A549 (cell line): Measurements from ENCODE around the gene IPO5. TPM values are rescaled to one million over a fixed set of nuclear protein-coding genes. Genes with fewer than 3 reads are reported as not detected.

ENCODE experiments used
- ATAC-seq, 2 experiments: fragments of 200-7000 bp in 1 of 2; fragments of >200 bp in 1 of 2; cut with Nextera tagmentation in 1 of 2; cut with Tn5 transposase in 1 of 2; 3 replicates each; pipeline versions ENCODE4 v1.8.0 to v1.9.1; 2018 to 2020; ENCODE audit warnings: mild to moderate bottlenecking in 1 of 2, moderate library complexity in 1 of 2
- CTCF ChIA-PET: fragments of 300-600 bp; sonication (Branson Sonifier 250); formaldehyde crosslinking; extraction: SDS; loops from one replicate; lab custom pipeline; 2021; ENCODE audit warnings: antibody characterized with exemption, inconsistent platforms; lab: Yijun Ruan, JAX
- POLR2A ChIA-PET: fragments of 350-600 bp; formaldehyde crosslinking; extraction: SDS; loops from one replicate; lab custom pipeline; 2021; ENCODE audit warnings: antibody characterized with exemption, inconsistent platforms; lab: Yijun Ruan, JAX
- DNase-seq, 2 experiments: peaks; one replicate each; pipeline versions ENCODE4 v3.0.0 to v3.0.0-alpha.2; 2011 to 2016; ENCODE audit warnings: low read depth in 1 of 2, low spot score in 1 of 2
- FAIRE-seq: peaks from 2 replicates; lab custom pipeline; 2011; peaks lifted over from hg19 to GRCh38; lab: Jason Lieb, UNC
- H3K27ac ChIP-seq, 2 experiments: fragments of >200 bp; sonication (Bioruptor Twin); formaldehyde crosslinking; 3 replicates each; pipeline ENCODE4 v1.5.1; 2016 to 2017
- H3K4me1 ChIP-seq: fragments of >200 bp; sonication (Bioruptor Twin); formaldehyde crosslinking; 3 replicates; pipeline ENCODE4 v1.6.1; 2016
- H3K4me2 ChIP-seq: fragments of >200 bp; sonication (Bioruptor Twin); formaldehyde crosslinking; 3 replicates; pipeline ENCODE4 v1.6.1; 2016
- H3K4me3 ChIP-seq: fragments of >200 bp; sonication (Bioruptor Twin); formaldehyde crosslinking; 3 replicates; pipeline ENCODE4 v1.5.1; 2016
- H3K9me3 ChIP-seq: fragments of >200 bp; sonication (Bioruptor Twin); formaldehyde crosslinking; 3 replicates; pipeline ENCODE4 v1.6.1; 2016
- ATOH8 ChIP-seq: fragments of 250-450 bp; sonication (Bioruptor Pico); IDR thresholded peaks from 2 replicates; pipeline ENCODE4 v1.5.0; 2020; ENCODE audit warnings: low read depth, mild to moderate bottlenecking, moderate library complexity
- CBX2 ChIP-seq: fragments of 200-600 bp; sonication (generic); IDR thresholded peaks from 2 replicates; pipeline ENCODE4 v1.6.1; 2016; ENCODE audit warnings: low read depth, mild to moderate bottlenecking, borderline replicate concordance
- CEBPB ChIP-seq, 2 experiments: fragments of >200 bp in 1 of 2; sonication (Bioruptor Twin) in 1 of 2; formaldehyde crosslinking in 1 of 2; IDR thresholded peaks; 2 replicates each; pipeline ENCODE4 v1.6.1; 2012 to 2016
- CHD2 ChIP-seq: fragments of 150-350 bp; IDR thresholded peaks from 2 replicates; pipeline ENCODE4 v1.6.1; 2014; ENCODE audit warnings: low read length; ENCODE audit not compliant: partially characterized antibody
- CTCF ChIP-seq: fragments of >200 bp; sonication (Bioruptor Twin); formaldehyde crosslinking; IDR thresholded peaks from 3 replicates; pipeline ENCODE4 v1.5.1; 2016
- E2F6 ChIP-seq: IDR thresholded peaks from 2 replicates; pipeline ENCODE4 v1.6.1; 2012; ENCODE audit warnings: low read depth, borderline replicate concordance
- EHMT2 ChIP-seq: fragments of 200-600 bp; sonication (generic); IDR thresholded peaks from 2 replicates; pipeline ENCODE4 v1.6.1; 2016; ENCODE audit warnings: antibody characterized with exemption, low read depth, mild to moderate bottlenecking, moderate library complexity
- ELK1 ChIP-seq: fragments of 150-350 bp; IDR thresholded peaks from 2 replicates; pipeline ENCODE4 v1.6.1; 2014; ENCODE audit warnings: low read depth, mild to moderate bottlenecking, low read length
- ESRRA ChIP-seq: fragments of 150-350 bp; IDR thresholded peaks from 2 replicates; pipeline ENCODE4 v1.6.1; 2014; ENCODE audit warnings: mild to moderate bottlenecking, low read length, borderline replicate concordance
- FOSB ChIP-seq: fragments of 250-450 bp; sonication (Bioruptor Pico); IDR thresholded peaks from 2 replicates; pipeline ENCODE4 v1.5.0; 2020; ENCODE audit warnings: mild to moderate bottlenecking, moderate library complexity
- GATA3 ChIP-seq: IDR thresholded peaks from 2 replicates; pipeline ENCODE4 v1.6.1; 2012; ENCODE audit warnings: borderline replicate concordance
- HES2 ChIP-seq: fragments of >200 bp; sonication (Bioruptor Twin); formaldehyde crosslinking; IDR thresholded peaks from 2 replicates; pipeline ENCODE4 v1.6.1; 2016
- HOXB5 ChIP-seq: fragments of 250-450 bp; sonication (Bioruptor Pico); IDR thresholded peaks from 2 replicates; pipeline ENCODE4 v1.5.0; 2020; ENCODE audit warnings: mild to moderate bottlenecking, moderate library complexity
- JUNB ChIP-seq: fragments of >200 bp; sonication (Bioruptor Twin); formaldehyde crosslinking; IDR thresholded peaks from 2 replicates; pipeline ENCODE4 v1.6.1; 2016
- KDM5A ChIP-seq: fragments of 200-600 bp; sonication (generic); IDR thresholded peaks from 2 replicates; pipeline ENCODE4 v1.6.1; 2016; ENCODE audit warnings: antibody characterized with exemption, mild to moderate bottlenecking
- MYC ChIP-seq: IDR thresholded peaks from 2 replicates; pipeline ENCODE4 v1.6.1; 2012; ENCODE audit warnings: mild to moderate bottlenecking, inconsistent platforms, low read length, improper control_type of control experiment, borderline replicate concordance
- NFE2L2 ChIP-seq: fragments of 150-350 bp; conservative IDR thresholded peaks from 2 replicates; pipeline ENCODE4 v1.6.1; 2014; ENCODE audit warnings: low read length
- NR3C1 ChIP-seq: fragments of >200 bp; sonication (Bioruptor Twin); formaldehyde crosslinking; IDR thresholded peaks from 3 replicates; pipeline ENCODE4 v1.6.1; 2017
- RAD21 ChIP-seq, 2 experiments: fragments of >200 bp in 1 of 2; sonication (Bioruptor Twin) in 1 of 2; formaldehyde crosslinking in 1 of 2; IDR thresholded peaks in 1 of 2; conservative IDR thresholded peaks in 1 of 2; 2 replicates in 1 of 2; 3 replicates in 1 of 2; pipeline ENCODE4 v1.6.1; 2012 to 2018; ENCODE audit warnings: inconsistent platforms in 1 of 2
- RNF2 ChIP-seq: fragments of 200-600 bp; sonication (generic); IDR thresholded peaks from 2 replicates; pipeline ENCODE4 v1.6.1; 2016; ENCODE audit warnings: low read depth, mild to moderate bottlenecking, antibody characterized with exemption, moderate library complexity, borderline replicate concordance
- SMC3 ChIP-seq: fragments of >200 bp; sonication (Bioruptor Twin); formaldehyde crosslinking; IDR thresholded peaks from 3 replicates; pipeline ENCODE4 v1.6.1; 2018; ENCODE audit warnings: inconsistent platforms
- TP53 ChIP-seq: fragments of 250-450 bp; sonication (Bioruptor Pico); IDR thresholded peaks from 2 replicates; pipeline ENCODE4 v1.5.0; 2021; ENCODE audit warnings: mild to moderate bottlenecking, moderate library complexity
- ZNF302 ChIP-seq: fragments of 250-450 bp; sonication (Bioruptor Pico); IDR thresholded peaks from 2 replicates; pipeline ENCODE4 v1.9.0; 2021; ENCODE audit warnings: inconsistent platforms, mild to moderate bottlenecking, moderate library complexity
- WGBS: methylation state at CpG from one replicate; pipeline ENCODE4 v1.1.6; 2017; ENCODE audit errors: missing lambda C conversion rate; 5-methylcytosine and 5-hydroxymethylcytosine counted together
- polyA plus RNA-seq, 4 experiments: library from polyadenylated mRNA; depleted of rRNA in 3 of 4; stranded (reverse); fragments of >200 nt; fragmentation: RNase III in 1 of 4; extraction: RNeasy Plus Mini Kit Qiagen cat#74134 plus additional on column Dnase treatment in 1 of 4; gene quantifications; 2 replicates in 3 of 4; 3 replicates in 1 of 4; pipeline ENCODE4 v1.2.3, GENCODE V29; 2011 to 2017

The IPO5 gene
- polyA plus RNA-seq, 2 of the 4 experiments (the other 2 are of a cell fraction) = 98.4 to 166 TPM

GRCh38 chr13:97911311-97912138, 42.0 kb upstream of the IPO5 start:
- FAIRE-seq = no peak
- H3K4me3 ChIP-seq = no peak overlapping the region
- peak; percentile 50 to 75; a peak in 3 of 6 replicates for ATAC-seq
- peak; percentile 17 to 36 for DNase-seq
- CTCF ChIA-PET = interaction anchor here (0.8 to 2.7 kb wide), 10 partner anchors 9 to 552 kb away, joined by 3 to 21 read pairs (median 4); no protein-coding TSS in a partner anchor
- no peaks in the 10 kb centered on the region for H3K4me1 ChIP-seq
- WGBS = 23% methylated on average over 7 of the region's 7 CpGs
- H3K27ac ChIP-seq = no peak overlapping the region
- no peaks in the 10 kb centered on the region for H3K9me3 ChIP-seq
- POLR2A ChIA-PET = no interaction called here
- H3K4me2 ChIP-seq = no peak overlapping the region
- TF ChIP-seq NFE2L2 (no peak), MYC (no peak), CTCF (peak; percentile 35), SMC3 (0 out of 3 replicates have a peak, but pooled peaks have one; percentile 17), RAD21 (conservative IDR thresholded peaks at IDR 0.05 in 1 of 2, IDR thresholded peaks at IDR 0.05 in 1 of 2) (peak; percentile 22 to 46; a peak in 2 of 5 replicates), CBX2 (no peak), CHD2 (no peak)

GRCh38 chr13:97912139-97912535, 41.3 kb upstream of the IPO5 start:
- H3K4me1 ChIP-seq = no peaks in the 10 kb centered on the region
- H3K4me2 ChIP-seq = no peak overlapping the region
- WGBS = 56% methylated on average over 6 of the region's 6 CpGs
- H3K4me3 ChIP-seq = no peak overlapping the region
- CTCF ChIA-PET = interaction anchor here (0.8 to 2.7 kb wide), 10 partner anchors 10 to 553 kb away, joined by 3 to 21 read pairs (median 4); no protein-coding TSS in a partner anchor
- H3K9me3 ChIP-seq = no peaks in the 10 kb centered on the region
- no peak overlapping the region for H3K27ac ChIP-seq
- POLR2A ChIA-PET = no interaction called here
- FAIRE-seq (no peak), DNase-seq (no peak)
- TF ChIP-seq ESRRA (no peak), FOSB (CRISPR knock-in tag) (no peak), E2F6 (no peak), ZNF302 (CRISPR knock-in tag) (no peak), KDM5A (no peak), CBX2 (no peak), ELK1 (no peak), CEBPB (IDR thresholded peaks at IDR 0.05) (no peak), RNF2 (no peak), HOXB5 (CRISPR knock-in tag) (no peak), EHMT2 (no peak), ATOH8 (CRISPR knock-in tag) (no peak), NR3C1 (no peak), TP53 (CRISPR knock-in tag) (no peak), JUNB (no peak), GATA3 (no peak), HES2 (no peak)
- TF ChIP-seq, all 56 proteins: peak for 0
- no peak for ATAC-seq
